Lung (tissue), 12 donors: ENCODE data around the gene ADAM17. TPM values are rescaled to one million over a fixed set of nuclear protein-coding genes. Genes with fewer than 3 reads are reported as not detected.

Experiments used
- ATAC-seq: fragments of 200-7000 bp; cut with Tn5 transposase; one replicate; pipeline ENCODE4 v1.9.1; 2020; ENCODE audit warnings: moderate number of reproducible peaks; ENCODE audit not compliant: insufficient read depth, low FRiP score
- DNase-seq, 3 donors: peaks; one replicate each; pipeline ENCODE4 v3.0.0-alpha.2; 2013 to 2017
- H3K27ac ChIP-seq, 2 donors: one replicate each; pipeline ENCODE4 v1.5.1; 2013; ENCODE audit warnings: mild to moderate bottlenecking in 2 of 2, moderate library complexity in 2 of 2, control low read depth in 1 of 2, inconsistent platforms in 1 of 2, low read depth in 1 of 2, low read length in 1 of 2
- H3K27me3 ChIP-seq, 3 donors: one replicate each; pipeline ENCODE4 v1.5.1; 2013; ENCODE audit warnings: low read length in 2 of 3; ENCODE audit not compliant: control insufficient read depth in 3 of 3, insufficient read depth in 3 of 3
- H3K36me3 ChIP-seq, 4 donors: one replicate each; pipeline ENCODE4 v1.5.1; 2013; ENCODE audit warnings: low read length in 4 of 4, mild to moderate bottlenecking in 1 of 4, moderate library complexity in 1 of 4; ENCODE audit not compliant: control insufficient read depth in 4 of 4, insufficient read depth in 4 of 4
- H3K4me1 ChIP-seq, 5 donors: one replicate each; pipeline ENCODE4 v1.5.1; 2013; ENCODE audit warnings: low read length in 5 of 5, mild to moderate bottlenecking in 2 of 5, moderate library complexity in 1 of 5; ENCODE audit not compliant: control insufficient read depth in 5 of 5, insufficient read depth in 5 of 5
- H3K4me3 ChIP-seq: one replicate; pipeline ENCODE4 v1.5.1; 2013; ENCODE audit warnings: mild to moderate bottlenecking, control low read depth, moderate library complexity
- H3K9ac ChIP-seq, 2 donors: one replicate each; pipeline ENCODE4 v1.5.1; 2013; ENCODE audit warnings: low read length in 2 of 2, control low read depth in 1 of 2; ENCODE audit not compliant: insufficient read depth in 1 of 2
- H3K9me3 ChIP-seq, 4 donors: one replicate each; pipeline ENCODE4 v1.5.1; 2013; ENCODE audit warnings: low read length in 3 of 4, mild to moderate bottlenecking in 1 of 4, moderate library complexity in 1 of 4; ENCODE audit not compliant: control insufficient read depth in 4 of 4, insufficient read depth in 3 of 4
- WGBS, 2 donors: extraction: QIAGEN DNeasy Blood & Tissue Kit; methylation state at CpG; one replicate each; pipeline ENCODE4 v1.1.7; 2013; 5-methylcytosine and 5-hydroxymethylcytosine counted together
- polyA plus RNA-seq, 2 donors: library from polyadenylated mRNA; stranded (reverse); fragments of 200-250 nt; gene quantifications; one replicate each; pipeline ENCODE4 v1.2.1, GENCODE V29; 2013
- total RNA-seq, 2 donors: library from RNA; depleted of rRNA in 1 of 2; stranded (reverse); fragments of >200 nt in 1 of 2; gene quantifications; one replicate each; pipeline ENCODE4 v1.2.1, GENCODE V29; 2014 to 2021
- TF ChIP-seq, protein P1 (sequence below): IDR thresholded peaks from 2 replicates; pipeline ENCODE4 v1.5.1; 2012; ENCODE audit warnings: mild to moderate bottlenecking; ENCODE audit errors: control extremely low read depth, extremely low read depth
- donor health status: control.
- donor health status: control.
- donor health status: Bipolar disorder and iron deficiency.
- donor health status: healthy.
- donor health status: DM: yes; HTN: yes; CAD: no.

ADAM17 gene
- total and polyA plus RNA-seq, 4 donors: 16.8 to 56.1 (median 41.2) TPM

DNA sequence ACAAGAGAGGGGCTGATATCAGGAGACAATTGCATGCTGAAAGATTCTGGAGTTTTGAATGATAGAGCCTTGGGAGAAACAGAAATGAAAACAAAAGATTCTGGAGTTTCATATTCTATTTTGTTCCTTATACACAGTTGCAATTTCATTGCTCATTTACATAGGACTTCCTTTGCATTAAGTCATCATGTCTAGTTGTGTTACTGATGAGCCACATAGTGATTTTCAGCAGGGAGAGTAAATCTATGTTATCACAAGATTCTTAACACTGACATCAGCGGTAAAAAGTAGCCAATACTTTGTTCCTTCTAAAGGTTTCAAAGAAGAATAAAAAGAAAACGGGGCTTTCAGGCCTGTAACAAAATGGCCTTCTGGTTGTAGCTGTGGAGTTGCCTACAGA is 7.1 kb downstream of the ADAM17 start:
- Histone ChIP-seq H3K27ac (no peak overlapping the region), H3K4me3 (no peak overlapping the region), H3K9ac (no peak overlapping the region), H3K27me3 (no peaks in the 10 kb centered on the region), H3K36me3 (no peaks in the 10 kb centered on the region), H3K9me3 (no peaks in the 10 kb centered on the region), H3K4me1 (peaks cover 6 to 18% (median 15%) of the 10 kb centered on the region in 5 donors)
- TF ChIP-seq, protein P1, sequence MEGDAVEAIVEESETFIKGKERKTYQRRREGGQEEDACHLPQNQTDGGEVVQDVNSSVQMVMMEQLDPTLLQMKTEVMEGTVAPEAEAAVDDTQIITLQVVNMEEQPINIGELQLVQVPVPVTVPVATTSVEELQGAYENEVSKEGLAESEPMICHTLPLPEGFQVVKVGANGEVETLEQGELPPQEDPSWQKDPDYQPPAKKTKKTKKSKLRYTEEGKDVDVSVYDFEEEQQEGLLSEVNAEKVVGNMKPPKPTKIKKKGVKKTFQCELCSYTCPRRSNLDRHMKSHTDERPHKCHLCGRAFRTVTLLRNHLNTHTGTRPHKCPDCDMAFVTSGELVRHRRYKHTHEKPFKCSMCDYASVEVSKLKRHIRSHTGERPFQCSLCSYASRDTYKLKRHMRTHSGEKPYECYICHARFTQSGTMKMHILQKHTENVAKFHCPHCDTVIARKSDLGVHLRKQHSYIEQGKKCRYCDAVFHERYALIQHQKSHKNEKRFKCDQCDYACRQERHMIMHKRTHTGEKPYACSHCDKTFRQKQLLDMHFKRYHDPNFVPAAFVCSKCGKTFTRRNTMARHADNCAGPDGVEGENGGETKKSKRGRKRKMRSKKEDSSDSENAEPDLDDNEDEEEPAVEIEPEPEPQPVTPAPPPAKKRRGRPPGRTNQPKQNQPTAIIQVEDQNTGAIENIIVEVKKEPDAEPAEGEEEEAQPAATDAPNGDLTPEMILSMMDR: no peak
- WGBS, 2 donors: 71 to 91% methylated on average over 2 of the region's 2 CpGs
- DNase-seq (no peak), ATAC-seq (no peak)

DNA sequence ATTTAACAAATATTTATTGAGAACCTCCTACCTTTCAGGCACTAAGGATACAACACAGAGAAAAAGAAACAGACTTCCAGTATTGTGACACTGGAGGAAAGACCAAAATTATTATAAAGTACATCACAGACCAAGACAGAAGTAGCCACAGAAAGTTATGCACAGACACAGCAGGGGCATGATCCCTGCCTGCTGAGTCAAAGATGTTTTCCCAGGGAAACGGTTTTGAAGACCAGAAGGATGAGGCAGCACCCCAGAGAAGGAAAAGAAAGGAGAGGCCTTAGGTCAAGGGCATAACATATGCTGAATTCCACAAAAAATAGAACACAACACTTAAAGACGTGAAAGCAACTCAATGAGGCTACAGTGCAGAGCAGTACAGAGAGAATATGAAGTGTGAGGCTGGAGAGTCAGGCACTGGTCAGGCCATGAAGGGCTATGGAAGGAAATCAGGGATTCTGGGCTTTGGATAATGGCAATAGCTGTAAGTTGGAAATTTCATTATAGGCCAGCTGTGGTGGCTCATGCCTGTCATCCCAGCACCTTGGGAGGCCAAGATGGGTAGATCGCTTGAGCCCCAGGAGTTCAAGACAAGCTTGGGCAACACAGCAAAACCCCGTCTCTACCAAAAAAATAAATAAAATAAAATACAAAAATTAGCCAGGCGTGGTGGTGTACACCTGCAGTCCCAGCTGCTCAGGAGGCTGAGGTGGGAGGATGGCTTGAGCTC is 8.2 kb downstream of the ADAM17 start:
- TF ChIP-seq, protein P1: no peak
- 85 to 87% methylated on average over 5 of the region's 5 CpGs for WGBS, 2 donors
- ATAC-seq: no peak
- Histone ChIP-seq H3K27me3 (no peaks in the 10 kb centered on the region), H3K36me3 (peaks cover 0 to 2% (median under 1%) of the 10 kb centered on the region in 4 donors), H3K4me3 (no peak overlapping the region), H3K4me1 (peaks cover 6 to 15% (median 10%) of the 10 kb centered on the region in 5 donors), H3K9ac (no peak overlapping the region), H3K27ac (no peak overlapping the region), H3K9me3 (no peaks in the 10 kb centered on the region)
- no peak for DNase-seq

DNA sequence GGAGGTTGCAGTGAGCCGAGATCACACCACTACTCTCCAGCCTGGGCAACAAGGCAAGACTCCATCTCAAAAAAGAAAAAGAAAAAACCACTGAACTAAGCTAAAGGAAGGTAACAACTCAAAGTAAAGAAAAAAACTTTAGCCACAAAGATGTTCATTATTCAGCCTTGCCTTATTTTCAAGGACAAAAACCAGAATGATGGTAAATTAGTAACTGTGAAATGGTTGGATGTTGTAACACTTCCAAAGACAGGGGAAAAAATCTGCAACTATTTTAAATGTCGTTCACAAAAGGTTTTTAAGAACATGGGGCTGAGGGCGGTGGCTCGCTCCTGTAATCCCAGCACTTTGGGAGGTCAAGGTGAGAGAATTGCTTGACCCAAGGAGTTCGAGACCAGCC is 10.1 kb downstream of the ADAM17 start:
- ATAC-seq (no peak), DNase-seq (no peak)
- H3K27ac ChIP-seq: no peak overlapping the region
- no peak overlapping the region for H3K4me3 ChIP-seq
- 85 to 87% methylated on average over 5 of the region's 5 CpGs for WGBS, 2 donors
- TF ChIP-seq, protein P1: no peak
- H3K4me1 ChIP-seq: peaks cover 4 to 15% (median 6%) of the 10 kb centered on the region in 5 donors
- peaks cover 0 to 3% (median under 1%) of the 10 kb centered on the region in 4 donors for H3K36me3 ChIP-seq
- H3K27me3 ChIP-seq: no peaks in the 10 kb centered on the region
- H3K9ac ChIP-seq: no peak overlapping the region
- no peaks in the 10 kb centered on the region for H3K9me3 ChIP-seq

DNA sequence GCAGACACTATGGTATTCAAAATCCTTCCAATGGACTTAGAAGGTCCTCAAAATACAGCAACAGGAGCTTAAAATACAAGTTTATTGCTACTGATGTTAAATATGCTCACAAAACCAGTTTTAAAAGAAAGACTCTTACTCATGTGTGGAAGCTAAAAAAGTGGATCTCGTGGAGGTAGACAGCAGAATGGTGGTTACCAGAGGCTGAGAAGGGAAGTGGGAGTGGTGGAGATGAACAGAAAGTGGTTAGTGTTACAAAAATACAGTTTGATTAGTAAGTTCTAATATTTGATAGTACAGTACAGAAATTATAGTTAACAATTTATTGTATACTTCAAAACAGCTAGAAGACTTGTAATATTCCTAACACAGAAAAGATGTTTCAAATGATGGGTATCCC is 12.1 kb downstream of the ADAM17 start:
- no peak overlapping the region for H3K4me3 ChIP-seq
- no peaks in the 10 kb centered on the region for H3K9me3 ChIP-seq
- no peak overlapping the region for H3K27ac ChIP-seq
- 41 to 47% methylated on average over 1 of the region's 1 CpG for WGBS, 2 donors
- H3K4me1 ChIP-seq: peaks cover 0 to 12% (median 10%) of the 10 kb centered on the region in 5 donors
- TF ChIP-seq, protein P1: no peak
- no peak for DNase-seq
- H3K27me3 ChIP-seq: no peaks in the 10 kb centered on the region
- no peak for ATAC-seq
- H3K36me3 ChIP-seq: peaks cover 0 to 3% (median under 1%) of the 10 kb centered on the region in 4 donors
- no peak overlapping the region for H3K9ac ChIP-seq
